HEK293T (cell line): ENCODE results near the gene CCDC146.

ENCODE experiments used
- BHLHE40 ChIP-seq: fragments of 450-650 bp; IDR thresholded peaks from 2 replicates; pipeline ENCODE4 v1.6.1; 2016; ENCODE audit warnings: mild to moderate bottlenecking, moderate library complexity, borderline replicate concordance
- CTBP1 ChIP-seq: fragments of 450-650 bp; IDR thresholded peaks from 2 replicates; pipeline ENCODE4 v1.6.1; 2016; ENCODE audit warnings: borderline replicate concordance
- FOXA1 ChIP-seq: fragments of 450-650 bp; IDR thresholded peaks from 2 replicates; pipeline ENCODE4 v1.6.1; 2016; ENCODE audit warnings: mild to moderate bottlenecking
- FOXK2 ChIP-seq: fragments of 450-650 bp; IDR thresholded peaks from 2 replicates; pipeline ENCODE4 v1.6.1; 2016; ENCODE audit warnings: mild to moderate bottlenecking
- FOXM1 ChIP-seq: fragments of 450-650 bp; IDR thresholded peaks from 2 replicates; pipeline ENCODE4 v1.6.1; 2017; ENCODE audit warnings: mild to moderate bottlenecking, borderline replicate concordance
- L3MBTL2 ChIP-seq: fragments of 450-650 bp; conservative IDR thresholded peaks from 2 replicates; pipeline ENCODE4 v1.6.1; 2016; ENCODE audit warnings: mild to moderate bottlenecking
- NFRKB ChIP-seq: fragments of 450-650 bp; IDR thresholded peaks from 2 replicates; pipeline ENCODE4 v1.6.1; 2016; ENCODE audit warnings: mild to moderate bottlenecking, moderate library complexity

- TF ChIP-seq FOXK2: no peak
- no peak for TF ChIP-seq BHLHE40
- TF ChIP-seq NFRKB: no peak
- TF ChIP-seq FOXM1: no peak
- TF ChIP-seq CTBP1: no peak
- no peak for TF ChIP-seq L3MBTL2
- no peak for TF ChIP-seq FOXA1
These were observed 130.7 kb downstream of the CCDC146 start for GRCh38 chr7:77253151-77253550.
